GM12892 (cell line): ENCODE measurements around the gene TMPRSS2.

Experiments
- POLR2A ChIP-seq: IDR thresholded peaks from 2 replicates; pipeline ENCODE4 v1.6.1; 2011; ENCODE audit warnings: low read depth, low read length, control low read depth
- TAF1 ChIP-seq: IDR thresholded peaks from 2 replicates; pipeline ENCODE4 v1.6.1; 2011; ENCODE audit warnings: low read depth, mild to moderate bottlenecking, control low read depth, low read length, borderline replicate concordance

DNA sequence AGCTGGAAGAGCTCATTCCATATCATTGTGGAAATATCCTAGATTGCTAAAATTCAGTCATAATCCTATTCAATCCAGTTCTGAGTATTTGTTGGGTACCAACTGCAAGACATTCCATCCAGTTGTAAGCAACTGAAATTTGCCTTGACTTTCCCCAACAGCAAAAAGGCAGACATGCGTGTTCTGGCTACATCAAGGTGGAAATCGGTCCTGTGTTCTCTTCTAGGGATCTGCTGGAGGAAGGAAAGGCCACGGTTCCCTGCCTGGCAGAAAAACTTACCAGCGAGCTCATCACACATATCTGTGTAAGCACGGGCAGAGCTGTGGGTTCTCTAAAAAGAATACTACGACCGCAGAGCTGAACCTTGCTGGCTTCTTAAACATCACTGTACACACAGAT lies 64.4 kb downstream of the TMPRSS2 start:
- TF ChIP-seq POLR2A = peak; percentile 45
- TF ChIP-seq TAF1 = no peak
